Measurements from ENCODE around the gene SLC26A6. TPM values are rescaled to one million over a fixed set of nuclear protein-coding genes. Genes with fewer than 3 reads are reported as not detected.

The SLC26A6 gene
- total RNA-seq, 1 experiment from 2014 or later: 9.7 TPM

GRCh38 chr3:48623851-48624547 is 11.3 kb downstream of the SLC26A6 start:
- no peaks in the 10 kb centered on the region for H3K9me3 ChIP-seq
- no peaks in the 10 kb centered on the region for H3K36me3 ChIP-seq
- H3K27me3 ChIP-seq: no peaks in the 10 kb centered on the region
- DNase-seq: no peak
- H3K4me3 ChIP-seq: no peak overlapping the region

DNA sequence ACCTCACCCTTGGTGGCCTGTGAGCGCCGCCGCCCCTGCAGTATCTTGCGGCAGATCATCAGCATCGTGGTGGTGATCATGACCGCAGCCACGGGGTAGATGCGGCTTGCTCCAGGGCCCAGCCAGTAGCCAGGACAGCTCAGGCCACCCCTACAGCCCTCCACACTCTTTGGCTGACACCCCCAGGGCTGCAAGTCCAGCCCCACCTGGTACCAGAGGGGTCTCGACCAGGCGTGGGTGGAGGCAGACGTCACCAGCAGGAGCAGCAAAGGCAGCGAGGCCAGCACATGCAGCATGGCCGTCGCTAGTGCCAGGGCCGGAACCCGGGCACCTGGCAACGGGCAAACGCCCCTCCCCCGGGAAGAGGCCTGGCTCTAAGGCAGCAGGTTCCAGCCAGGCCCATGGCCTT is 13.8 kb downstream of the SLC26A6 start, which contains the start of gene TMEM89:
TSS of gene TMEM89 (minus strand) at position 309 of the 409 bp plus-strand sequence. CDS start at position 296, 13 bp downstream.
- no peaks in the 10 kb centered on the region for H3K27me3 ChIP-seq
- no peaks in the 10 kb centered on the region for H3K9me3 ChIP-seq
- no peak for DNase-seq
- H3K36me3 ChIP-seq: no peaks in the 10 kb centered on the region
- no peak within 1 kb of the TSS for H3K4me3 ChIP-seq

DNA sequence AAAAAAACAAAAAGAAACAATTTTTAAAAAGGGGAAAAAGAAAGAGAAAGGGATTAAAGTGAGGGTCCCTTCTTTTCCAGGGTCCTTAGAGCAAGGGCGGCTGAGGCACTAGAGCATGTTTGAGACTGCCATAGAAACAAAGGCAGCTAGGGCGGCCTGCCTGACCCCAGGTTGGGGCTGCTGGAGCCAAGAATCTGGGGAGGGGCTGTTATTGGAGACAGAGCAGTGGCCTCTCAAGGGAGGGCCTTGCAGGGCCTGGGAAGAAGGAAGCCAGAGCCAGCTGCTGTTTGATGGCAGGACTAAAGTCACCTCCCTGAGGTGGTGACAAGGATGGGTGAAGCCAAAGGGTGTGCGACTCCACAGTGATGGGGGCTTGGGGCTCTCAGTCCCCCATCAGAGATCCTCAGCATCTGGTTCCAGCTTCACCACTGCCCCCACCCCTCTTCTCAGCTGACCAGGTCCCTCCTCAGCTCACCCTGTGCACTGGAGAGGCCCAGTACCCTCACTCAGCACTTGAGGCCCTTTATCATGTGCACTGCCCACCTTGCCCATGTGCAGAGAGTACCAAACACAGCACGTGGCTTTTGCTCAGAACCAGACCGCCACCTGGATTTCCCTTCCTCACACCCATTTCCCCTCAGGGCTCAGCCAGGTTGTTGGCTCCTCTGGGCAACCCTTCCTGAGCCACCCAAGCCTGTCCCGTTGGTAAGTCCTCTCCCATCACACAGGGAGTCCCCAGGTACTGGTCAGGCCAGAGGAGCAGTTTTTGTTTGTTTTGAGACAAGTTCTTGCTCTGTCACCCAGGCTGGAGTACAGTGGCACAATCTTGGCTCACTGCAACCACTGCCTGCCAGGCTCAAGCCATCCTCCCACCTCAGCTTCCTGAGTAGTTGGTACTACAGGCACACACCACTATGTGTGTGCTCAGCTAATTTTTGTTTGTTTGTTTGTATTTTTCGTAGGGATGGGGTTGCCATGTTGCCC is 15.4 kb downstream of the SLC26A6 start:
- Histone ChIP-seq H3K36me3 (no peaks in the 10 kb centered on the region), H3K9me3 (no peaks in the 10 kb centered on the region), H3K27me3 (no peaks in the 10 kb centered on the region), H3K4me3 (no peak overlapping the region)
- DNase-seq: no peak

DNA sequence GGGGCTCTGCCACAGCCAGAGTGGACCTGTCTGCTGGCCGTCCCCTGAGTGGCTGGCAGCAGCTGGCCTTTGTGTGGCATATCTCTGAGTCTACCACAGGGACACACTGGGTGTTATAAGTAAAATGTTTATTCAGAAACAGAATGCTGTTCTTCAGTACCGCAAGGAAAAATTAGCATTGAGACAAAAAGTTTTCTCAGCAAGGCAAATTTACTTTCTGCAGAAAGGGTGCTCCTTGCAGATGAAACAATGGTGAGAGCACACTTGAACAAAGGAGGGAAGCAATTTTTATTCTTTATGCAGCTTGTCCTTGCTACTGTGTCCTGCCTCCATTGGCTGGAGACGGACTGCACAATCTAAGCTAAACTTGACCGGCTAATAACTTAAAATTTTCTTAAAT is 17.7 kb downstream of the SLC26A6 start:
- H3K9me3 ChIP-seq: no peaks in the 10 kb centered on the region
- no peak for DNase-seq
- no peaks in the 10 kb centered on the region for H3K27me3 ChIP-seq
- no peak overlapping the region for H3K4me3 ChIP-seq
- no peaks in the 10 kb centered on the region for H3K36me3 ChIP-seq

GRCh38 chr3:48614044-48614443 is 21.2 kb downstream of the SLC26A6 start:
- DNase-seq: no peak
- Histone ChIP-seq H3K4me3 (no peak overlapping the region), H3K27me3 (no peaks in the 10 kb centered on the region), H3K9me3 (no peaks in the 10 kb centered on the region), H3K36me3 (no peaks in the 10 kb centered on the region)

GRCh38 chr3:48612309-48612708 is 23.0 kb downstream of the SLC26A6 start:
- no peak for DNase-seq
- no peak overlapping the region for H3K4me3 ChIP-seq
- H3K36me3 ChIP-seq: no peaks in the 10 kb centered on the region
- no peaks in the 10 kb centered on the region for H3K27me3 ChIP-seq
- no peaks in the 10 kb centered on the region for H3K9me3 ChIP-seq

- Histone ChIP-seq H3K9me3 (no peaks in the 10 kb centered on the region), H3K36me3 (peaks cover 10% of the 10 kb centered on the region), H3K27me3 (no peaks in the 10 kb centered on the region), H3K4me3 (peak within 1 kb of the TSS; percentile 72)
- peak; percentile 86 for DNase-seq
Measured at GRCh38 chr3:48609088-48610005, 25.9 kb downstream of the SLC26A6 start, which contains the start of gene UQCRC1. Gene UQCRC1, minus strand, starts transcription at chr3:48609646. Its CDS starts 26 bp downstream, at chr3:48609620.

DNA sequence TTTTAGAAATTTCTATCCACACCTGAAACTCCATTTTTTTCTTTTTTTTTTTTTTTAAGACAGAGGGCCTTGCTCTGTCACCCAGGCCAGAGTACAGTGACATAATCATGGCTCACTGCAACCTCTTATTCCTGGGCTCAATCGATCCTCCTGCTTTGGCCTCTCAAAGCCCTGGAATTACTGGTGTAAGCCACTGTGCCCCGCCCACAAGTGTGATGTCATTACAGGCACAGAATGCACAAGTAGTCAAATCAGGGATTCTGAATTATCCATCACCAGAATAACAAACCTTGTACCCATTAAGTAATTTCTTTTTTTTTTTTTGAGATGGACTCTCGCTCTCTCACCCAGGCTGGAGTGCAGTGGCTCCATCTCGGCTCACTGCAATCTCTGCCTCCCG is 27.7 kb downstream of the SLC26A6 start:
- peaks cover 14% of the 10 kb centered on the region for H3K36me3 ChIP-seq
- no peaks in the 10 kb centered on the region for H3K27me3 ChIP-seq
- DNase-seq: no peak
- H3K9me3 ChIP-seq: no peaks in the 10 kb centered on the region
- H3K4me3 ChIP-seq: no peak overlapping the region

GRCh38 chr3:48601622-48601994 is 33.7 kb downstream of the SLC26A6 start:
- DNase-seq: no peak
- no peaks in the 10 kb centered on the region for H3K9me3 ChIP-seq
- no peak overlapping the region for H3K4me3 ChIP-seq
- H3K36me3 ChIP-seq: peaks cover 32% of the 10 kb centered on the region
- no peaks in the 10 kb centered on the region for H3K27me3 ChIP-seq

- Histone ChIP-seq H3K27me3 (no peaks in the 10 kb centered on the region), H3K36me3 (peaks cover 32% of the 10 kb centered on the region), H3K9me3 (no peaks in the 10 kb centered on the region), H3K4me3 (no peak overlapping the region)
- no peak for DNase-seq
Measured at GRCh38 chr3:48600711-48601621, 34.3 kb downstream of the SLC26A6 start.

GRCh38 chr3:48599509-48600285 is 35.6 kb downstream of the SLC26A6 start:
- Histone ChIP-seq H3K9me3 (no peaks in the 10 kb centered on the region), H3K36me3 (peaks cover 22% of the 10 kb centered on the region), H3K4me3 (no peak overlapping the region), H3K27me3 (no peaks in the 10 kb centered on the region)
- no peak for DNase-seq

DNA sequence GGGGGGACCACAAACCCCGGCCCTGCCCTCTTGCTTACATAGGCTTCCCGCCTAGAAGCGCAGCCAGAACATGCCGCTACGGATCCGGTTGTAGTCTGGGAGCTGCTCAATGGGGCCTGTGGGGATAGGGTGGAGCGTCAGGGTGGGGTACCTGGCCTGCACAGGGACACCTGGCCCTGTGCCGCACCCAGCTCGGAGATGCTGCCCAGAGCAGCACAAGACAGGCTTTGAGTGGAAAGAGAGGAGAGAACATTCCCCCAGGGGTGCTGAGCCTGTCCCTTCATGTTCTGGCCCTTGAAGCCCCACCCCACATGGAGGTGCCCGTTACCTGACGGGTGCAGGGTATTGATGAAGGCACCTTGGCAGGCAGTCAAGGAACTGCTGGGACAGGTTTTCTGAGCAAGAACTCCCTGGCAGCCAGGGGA is 36.2 kb downstream of the SLC26A6 start:
- H3K9me3 ChIP-seq: no peaks in the 10 kb centered on the region
- DNase-seq: no peak
- no peaks in the 10 kb centered on the region for H3K27me3 ChIP-seq
- no peak overlapping the region for H3K4me3 ChIP-seq
- H3K36me3 ChIP-seq: peaks cover 22% of the 10 kb centered on the region

DNA sequence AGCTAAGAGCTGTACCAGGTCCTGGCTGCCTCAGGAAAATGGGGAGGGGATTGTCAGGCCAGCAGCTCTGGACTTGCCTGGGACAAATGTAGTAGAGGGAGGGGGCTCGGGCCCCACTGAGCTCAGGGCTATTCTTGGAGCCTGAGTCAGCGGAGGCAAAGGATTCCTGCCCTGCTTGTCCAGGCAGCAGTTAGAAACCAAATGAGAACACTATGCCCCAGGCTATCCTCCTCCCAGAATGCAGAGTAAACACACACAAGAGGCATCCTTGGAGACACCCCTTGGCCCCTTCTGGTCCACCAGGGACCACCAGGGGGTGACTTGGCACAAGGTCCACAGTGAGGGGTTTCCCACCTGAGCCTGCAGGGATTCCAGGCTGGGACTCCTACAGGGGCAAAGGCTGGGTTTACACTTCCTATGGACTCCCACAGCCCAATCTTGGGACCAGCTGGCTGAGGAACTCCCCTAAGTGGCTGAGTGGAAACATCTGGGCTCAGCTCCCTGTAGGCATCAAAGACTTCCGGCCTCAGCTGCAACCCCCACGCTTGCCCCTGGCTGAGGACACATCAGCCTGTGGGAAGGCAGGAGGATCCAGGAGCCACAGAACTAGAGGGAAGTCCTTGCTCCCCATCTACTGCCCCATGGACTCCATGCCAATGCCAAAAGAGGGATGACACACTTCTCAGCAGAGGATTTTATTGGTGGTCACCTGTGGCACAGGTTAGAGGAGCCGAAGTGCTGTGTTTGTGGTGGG is 36.8 kb downstream of the SLC26A6 start:
- Histone ChIP-seq H3K4me3 (no peak overlapping the region), H3K27me3 (no peaks in the 10 kb centered on the region), H3K9me3 (no peaks in the 10 kb centered on the region), H3K36me3 (peaks cover 22% of the 10 kb centered on the region)
- peak; percentile 83 for DNase-seq

- Histone ChIP-seq H3K4me3 (no peak overlapping the region), H3K36me3 (peaks cover 17% of the 10 kb centered on the region), H3K9me3 (no peaks in the 10 kb centered on the region), H3K27me3 (no peaks in the 10 kb centered on the region)
- DNase-seq: no peak
Measured at GRCh38 chr3:48597408-48597800, 37.9 kb downstream of the SLC26A6 start.
